WTC11 (cell line): ENCODE results near the gene UNKL.
"Not testable (repeated sequence)": the region's sequence is repeated elsewhere in the genome, so short reads cannot be mapped to it uniquely, and the experiment has no call there.

Experiments
- CTCF ChIP-seq: fragments of 200-600 bp; IDR thresholded peaks from 2 replicates; pipeline ENCODE4 v1.8.0; 2022; ENCODE audit warnings: antibody characterized with exemption
- GABPB1 ChIP-seq: sonication (generic); formaldehyde crosslinking; IDR thresholded peaks from 2 replicates; pipeline ENCODE4 v1.8.1; 2023; ENCODE audit warnings: mild to moderate bottlenecking, missing genetic modification reagents
- GTF2I ChIP-seq: fragments of 250-450 bp; sonication (Bioruptor Pico); conservative IDR thresholded peaks from 2 replicates; pipeline ENCODE4 v1.4.0; 2021; ENCODE audit warnings: mild to moderate bottlenecking
- JUN ChIP-seq: sonication (generic); formaldehyde crosslinking; IDR thresholded peaks from 2 replicates; pipeline ENCODE4 v1.8.0; 2023; ENCODE audit warnings: mild to moderate bottlenecking, missing genetic modification reagents
- MAX ChIP-seq: sonication (generic); formaldehyde crosslinking; IDR thresholded peaks from 2 replicates; pipeline ENCODE4 v1.8.0; 2022; ENCODE audit warnings: mild to moderate bottlenecking, missing genetic modification reagents
- SP1 ChIP-seq: sonication (generic); formaldehyde crosslinking; conservative IDR thresholded peaks from 2 replicates; pipeline ENCODE4 v1.8.1; 2022; ENCODE audit warnings: missing genetic modification reagents
- ZNF317 ChIP-seq: sonication (generic); formaldehyde crosslinking; IDR thresholded peaks from 2 replicates; pipeline ENCODE4 v1.8.1; 2023; ENCODE audit warnings: low read depth, mild to moderate bottlenecking, moderate library complexity, missing genetic modification reagents, borderline replicate concordance
- TF ChIP-seq, protein P1 (sequence below): fragments of 250-450 bp; sonication (Bioruptor Pico); IDR thresholded peaks from 2 replicates; pipeline ENCODE4 v2.1.2; 2022; ENCODE audit warnings: mild to moderate bottlenecking, moderate library complexity

DNA sequence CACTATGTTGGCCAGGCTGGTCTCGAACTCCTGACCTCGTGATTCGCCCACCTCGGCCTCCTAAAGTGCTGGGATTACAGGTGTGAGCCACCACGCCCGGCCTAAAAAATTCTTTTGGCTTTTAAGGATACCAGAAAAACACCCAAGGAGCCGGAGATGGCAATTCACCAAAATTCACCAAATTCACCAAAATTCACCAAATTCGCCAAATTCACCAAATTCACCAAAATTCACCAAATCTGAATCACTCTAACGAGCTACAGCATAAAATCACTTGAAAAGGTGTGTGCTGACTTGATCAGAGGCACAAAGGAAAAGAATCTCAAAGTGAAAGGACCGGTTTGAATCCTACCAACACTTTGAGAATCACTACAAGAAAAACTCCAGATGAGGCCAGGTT, 85.5 kb downstream of the UNKL start:
- not testable (repeated sequence) for TF ChIP-seq GABPB1 (CRISPR knock-in tag); CTCF; MAX; GTF2I (CRISPR knock-in tag); ZNF317; SP1 (CRISPR knock-in tag); JUN (CRISPR knock-in tag)
- TF ChIP-seq, protein P1, sequence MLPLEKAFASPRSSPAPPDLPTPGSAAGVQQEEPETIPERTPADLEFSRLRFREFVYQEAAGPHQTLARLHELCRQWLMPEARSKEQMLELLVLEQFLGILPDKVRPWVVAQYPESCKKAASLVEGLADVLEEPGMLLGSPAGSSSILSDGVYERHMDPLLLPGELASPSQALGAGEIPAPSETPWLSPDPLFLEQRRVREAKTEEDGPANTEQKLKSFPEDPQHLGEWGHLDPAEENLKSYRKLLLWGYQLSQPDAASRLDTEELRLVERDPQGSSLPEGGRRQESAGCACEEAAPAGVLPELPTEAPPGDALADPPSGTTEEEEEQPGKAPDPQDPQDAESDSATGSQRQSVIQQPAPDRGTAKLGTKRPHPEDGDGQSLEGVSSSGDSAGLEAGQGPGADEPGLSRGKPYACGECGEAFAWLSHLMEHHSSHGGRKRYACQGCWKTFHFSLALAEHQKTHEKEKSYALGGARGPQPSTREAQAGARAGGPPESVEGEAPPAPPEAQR (CRISPR knock-in tag) = not testable (repeated sequence)
